NCI-H1694 treated with DMSO at 0.1 percent for 48 hours (cell line): ENCODE measurements around the gene CFLAR.
A peak's percentile ranks its signal among the peaks of the same experiment; 100 is the strongest.
"Not testable (repeated sequence)": the region's sequence is repeated elsewhere in the genome, so short reads cannot be mapped to it uniquely, and the experiment has no call there.

Experiments
- DNase-seq: peaks from one replicate; lab custom pipeline; 2025; lab: John Stamatoyannopoulos, UW

The CFLAR gene

DNA sequence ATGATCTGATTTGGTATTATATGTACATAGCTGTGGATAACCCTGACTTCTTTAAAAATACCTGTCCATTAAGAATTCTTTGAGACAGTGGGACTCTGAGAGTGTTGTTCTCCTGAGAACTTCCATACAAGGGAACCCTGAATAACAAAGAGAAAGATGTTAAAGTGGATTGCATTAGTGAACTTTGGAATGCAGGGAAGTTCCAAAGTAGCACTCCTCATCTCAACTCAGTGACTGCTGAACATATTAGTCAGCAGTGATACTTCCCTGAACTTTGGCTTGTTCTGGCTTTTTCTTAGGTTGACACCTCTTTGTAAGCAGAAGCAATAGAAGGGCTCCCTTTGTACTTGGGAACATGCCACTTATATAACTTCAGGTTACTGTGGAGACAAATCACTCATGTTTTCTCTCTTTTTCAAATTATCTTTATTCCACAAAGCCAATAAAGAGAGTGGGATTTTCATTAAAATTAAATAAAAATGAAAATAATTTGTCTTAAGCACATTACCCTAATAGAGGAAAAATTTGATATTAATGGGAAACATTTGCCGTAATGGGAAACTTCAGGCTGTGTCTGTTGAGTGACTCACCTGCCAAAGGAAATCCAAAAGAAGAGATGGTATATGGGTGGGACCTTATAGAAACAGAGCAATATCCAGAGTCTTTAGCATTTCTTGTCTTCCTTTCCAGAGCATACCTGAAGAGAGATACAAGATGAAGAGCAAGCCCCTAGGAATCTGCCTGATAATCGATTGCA is 33.3 kb downstream of the CFLAR start:
- no peak for DNase-seq

DNA sequence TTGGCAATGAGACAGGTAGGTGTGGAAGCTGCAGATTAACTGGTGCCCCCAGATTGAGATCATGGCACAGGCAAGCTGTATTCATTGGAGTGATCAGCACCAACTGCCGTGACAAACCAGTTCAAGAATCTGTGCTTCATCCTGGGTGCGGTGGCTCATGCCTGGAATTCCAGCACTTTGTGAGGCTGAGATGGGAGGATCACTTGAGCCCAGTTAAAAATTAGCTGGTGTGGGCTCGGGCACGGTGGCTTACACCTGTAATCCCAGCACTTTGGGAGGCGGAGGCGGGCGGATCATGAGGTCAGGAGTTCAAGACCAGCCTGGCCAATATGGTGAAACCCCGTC is 33.8 kb downstream of the CFLAR start:
- DNase-seq, result not testable (repeated sequence)

DNA sequence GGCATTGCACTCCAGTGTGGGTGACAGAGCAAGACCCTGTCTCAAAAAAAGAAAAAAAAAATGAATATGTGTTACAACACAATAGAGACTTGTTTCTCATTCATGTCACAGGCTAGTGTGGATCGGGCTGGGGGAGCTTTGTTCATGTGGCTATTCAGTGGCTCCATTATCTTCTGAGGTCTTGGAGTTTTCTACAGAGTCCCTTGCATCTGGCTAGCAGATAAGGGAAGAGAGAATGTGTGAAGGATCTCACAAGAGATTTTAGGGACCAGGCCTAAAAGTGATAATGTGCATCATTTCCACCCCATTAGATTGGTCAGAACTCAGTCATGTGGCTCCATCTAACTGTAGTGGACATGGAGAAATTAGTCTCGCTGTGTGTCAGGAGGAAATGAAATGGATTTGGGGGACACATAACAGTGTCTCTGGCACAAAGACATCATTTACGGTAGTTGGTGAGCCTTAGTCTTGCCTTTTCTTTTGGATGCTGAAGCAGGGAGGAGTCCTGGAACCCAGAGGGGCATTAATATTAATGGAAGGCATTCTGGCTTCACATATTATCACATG is 34.6 kb downstream of the CFLAR start:
- no peak for DNase-seq

DNA sequence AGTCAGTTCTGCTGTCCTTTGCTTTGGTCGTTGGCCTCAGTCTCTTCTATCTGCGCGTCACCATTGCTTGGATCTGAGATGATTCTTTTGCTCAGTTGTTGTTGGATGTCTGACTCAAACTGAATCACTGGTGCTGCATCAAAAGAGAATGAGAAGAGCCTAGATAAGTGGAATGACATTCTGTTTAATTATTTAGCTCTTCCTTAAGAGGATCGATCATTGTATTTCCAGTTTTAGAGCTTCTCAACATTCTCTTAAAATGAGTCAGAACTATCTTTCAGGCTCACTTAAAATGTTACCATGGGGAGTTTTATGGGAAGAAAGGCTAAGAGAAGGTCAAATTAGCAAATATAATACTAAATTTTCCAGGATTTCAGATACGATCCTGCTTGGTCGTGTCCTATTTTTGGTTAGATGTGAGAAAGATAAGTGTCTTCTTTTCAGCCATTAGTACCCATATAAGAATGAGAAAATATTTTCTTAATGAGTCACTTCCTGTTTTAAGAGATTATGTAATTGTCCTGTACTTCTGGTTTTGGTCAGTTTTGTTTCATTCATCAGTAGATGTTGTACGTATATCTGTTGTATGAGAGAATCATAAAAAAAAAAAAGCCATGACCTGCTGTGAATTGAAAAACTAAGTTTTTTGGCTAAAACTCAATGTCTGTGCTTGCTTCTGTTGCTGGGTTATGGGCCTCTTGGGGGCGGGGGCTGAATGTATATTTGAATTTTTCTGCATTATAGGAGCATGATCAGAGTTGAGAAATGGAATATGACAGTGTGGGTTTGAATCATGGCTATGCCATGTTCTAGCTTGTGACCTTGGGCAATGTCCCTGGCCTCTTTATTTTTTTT is 35.4 kb downstream of the CFLAR start:
- no peak for DNase-seq

DNA sequence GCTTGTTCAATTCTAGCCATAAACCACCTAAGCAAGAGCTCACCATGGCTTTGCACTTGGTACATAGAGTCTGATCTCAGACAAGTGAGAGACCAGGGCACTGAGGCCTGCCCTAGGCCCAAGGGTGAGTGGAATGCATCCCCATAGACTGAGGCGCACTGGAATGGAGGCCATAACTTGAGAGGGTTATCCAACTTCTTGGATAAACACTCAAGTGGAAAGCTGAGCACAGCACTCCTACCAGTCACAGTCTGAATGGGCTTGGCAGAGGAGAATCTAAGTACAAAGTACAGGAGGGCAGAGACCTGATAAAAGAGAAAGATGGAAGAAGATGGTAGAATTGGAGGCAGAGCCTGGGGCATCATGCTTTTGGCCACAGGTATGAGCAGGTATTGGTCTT is 36.6 kb downstream of the CFLAR start:
- DNase-seq, result no peak

DNA sequence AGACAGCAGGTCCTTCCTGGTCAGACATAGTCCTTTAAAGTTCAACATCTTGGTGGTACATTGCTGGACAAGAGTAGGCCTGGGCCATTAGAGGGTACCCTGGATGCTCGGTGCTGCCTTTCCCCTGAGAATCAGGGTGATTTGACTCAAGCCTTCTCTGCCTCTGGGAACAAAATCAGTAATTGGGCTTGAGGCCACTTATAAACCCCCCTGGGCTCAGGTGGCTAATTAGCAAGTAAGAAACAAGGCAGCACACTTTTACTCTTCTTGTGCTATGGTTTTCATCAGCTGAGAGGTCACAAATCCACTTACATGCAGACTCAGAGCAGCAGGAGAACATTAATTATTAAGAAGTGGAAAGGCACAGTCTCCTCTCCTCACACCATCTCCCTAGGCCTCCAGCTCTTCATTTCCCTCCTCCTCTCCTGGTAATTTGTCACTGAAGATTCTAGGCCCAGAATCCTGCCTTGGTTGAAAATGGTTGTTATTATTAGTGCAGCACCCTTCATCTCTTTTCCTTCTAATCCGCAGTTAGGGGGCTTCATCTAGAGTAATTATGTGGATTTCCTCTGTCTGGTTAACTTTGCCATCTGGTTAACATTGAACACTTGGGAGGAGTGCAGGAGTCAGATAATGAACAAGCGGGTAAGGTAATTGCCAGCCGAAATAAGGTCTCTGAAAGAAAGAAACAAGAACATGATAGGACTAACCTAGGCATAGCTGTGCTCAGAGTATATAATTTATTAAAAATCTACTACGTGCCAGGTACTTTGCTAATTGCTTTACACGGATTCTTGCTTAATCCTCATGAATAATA is 37.2 kb downstream of the CFLAR start:
- no peak for DNase-seq

DNA sequence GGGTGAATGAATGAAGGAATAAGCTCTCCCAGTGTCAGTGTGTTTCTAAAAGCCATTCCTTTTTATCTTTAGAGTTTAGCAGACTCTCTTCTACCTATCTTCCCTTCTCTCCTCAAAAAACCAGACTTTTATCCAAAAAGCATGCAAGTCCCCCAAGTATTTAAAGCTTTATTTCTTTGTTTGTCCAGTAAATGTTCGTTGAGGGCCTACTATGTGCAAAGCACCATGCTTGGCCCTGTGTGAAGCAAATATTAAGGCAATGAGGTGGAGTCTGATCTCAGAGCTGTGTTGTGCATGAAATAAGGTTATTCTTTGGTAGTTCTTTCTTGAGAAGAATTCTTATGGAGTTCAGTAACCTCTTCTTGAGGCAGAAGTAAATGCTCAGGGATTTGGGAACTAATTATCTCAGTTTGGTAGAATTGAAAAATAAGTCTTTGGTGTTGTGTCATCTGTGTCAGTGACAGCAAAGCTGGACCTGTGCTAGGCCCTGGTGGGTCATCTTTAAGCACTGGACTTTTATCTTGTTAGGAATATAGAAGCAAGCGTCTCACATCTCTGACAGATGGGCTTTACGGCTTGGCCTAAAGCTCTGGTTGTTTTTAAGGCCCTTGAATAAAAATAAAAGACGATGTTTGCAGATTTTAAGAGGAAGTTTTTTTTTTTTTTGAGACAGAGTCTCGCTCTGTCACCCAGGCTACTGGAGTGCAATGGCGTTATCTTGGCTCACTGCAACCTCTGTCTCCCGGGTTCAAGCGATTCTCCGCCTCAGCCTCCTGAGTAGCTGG is 38.8 kb downstream of the CFLAR start:
- no peak for DNase-seq

DNA sequence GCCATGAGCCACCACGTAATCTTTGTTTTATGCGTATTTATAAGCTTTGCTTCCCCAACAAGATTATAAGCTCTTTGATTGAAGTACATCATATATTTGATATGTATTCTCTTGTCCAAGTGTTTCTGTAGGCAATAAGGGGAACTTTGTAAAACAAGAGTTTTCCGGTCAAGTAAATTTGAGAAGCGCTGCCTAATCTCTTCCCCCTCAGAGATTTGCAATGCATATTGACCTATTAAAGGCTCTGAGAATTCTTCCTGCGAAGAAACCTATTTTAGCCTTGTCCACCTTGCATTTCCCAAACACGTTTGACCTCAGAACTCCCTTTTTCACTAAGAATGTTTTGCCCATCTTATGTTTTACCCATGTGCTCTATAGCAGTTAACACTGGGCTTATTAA is 40.1 kb downstream of the CFLAR start:
- no peak for DNase-seq

DNA sequence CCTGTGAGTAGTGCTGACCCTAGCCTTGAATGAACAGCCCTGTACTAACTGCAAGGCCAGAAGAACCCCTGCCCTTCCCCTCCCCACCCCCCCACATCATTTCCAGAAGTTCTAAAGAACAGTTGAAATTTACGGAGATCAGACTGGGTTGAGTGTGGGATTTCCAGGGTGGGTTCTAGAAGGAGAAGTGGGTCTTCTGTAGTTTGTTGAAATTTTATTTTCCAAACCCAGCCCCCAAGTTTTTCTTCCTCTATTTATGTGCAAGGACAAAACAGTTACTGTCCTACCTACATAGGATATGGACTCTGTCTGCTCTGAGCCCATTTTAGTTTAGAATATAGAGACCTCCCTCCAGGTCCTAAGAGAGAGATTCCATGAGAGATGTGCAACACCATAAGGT is 40.7 kb downstream of the CFLAR start:
- DNase-seq, result no peak

DNA sequence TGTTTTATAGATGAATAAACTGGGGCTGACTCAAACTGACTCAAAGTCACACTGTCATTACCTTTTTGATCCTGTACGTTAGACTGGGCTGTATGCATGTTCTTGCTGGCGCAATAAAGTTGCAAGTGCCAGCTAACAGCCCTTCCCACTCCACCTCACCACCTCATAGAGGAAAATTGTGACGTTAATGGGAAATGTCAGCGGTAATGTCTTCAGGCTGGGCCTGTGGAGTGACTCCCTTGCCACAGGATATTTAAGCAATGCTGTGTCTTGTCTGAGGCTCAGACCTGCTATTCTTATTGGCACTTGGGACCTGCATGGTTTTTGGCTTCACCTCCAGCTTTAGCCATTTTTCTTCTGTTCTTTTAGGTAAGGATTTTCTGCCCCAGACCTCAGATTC is 41.7 kb downstream of the CFLAR start:
- no peak for DNase-seq

DNA sequence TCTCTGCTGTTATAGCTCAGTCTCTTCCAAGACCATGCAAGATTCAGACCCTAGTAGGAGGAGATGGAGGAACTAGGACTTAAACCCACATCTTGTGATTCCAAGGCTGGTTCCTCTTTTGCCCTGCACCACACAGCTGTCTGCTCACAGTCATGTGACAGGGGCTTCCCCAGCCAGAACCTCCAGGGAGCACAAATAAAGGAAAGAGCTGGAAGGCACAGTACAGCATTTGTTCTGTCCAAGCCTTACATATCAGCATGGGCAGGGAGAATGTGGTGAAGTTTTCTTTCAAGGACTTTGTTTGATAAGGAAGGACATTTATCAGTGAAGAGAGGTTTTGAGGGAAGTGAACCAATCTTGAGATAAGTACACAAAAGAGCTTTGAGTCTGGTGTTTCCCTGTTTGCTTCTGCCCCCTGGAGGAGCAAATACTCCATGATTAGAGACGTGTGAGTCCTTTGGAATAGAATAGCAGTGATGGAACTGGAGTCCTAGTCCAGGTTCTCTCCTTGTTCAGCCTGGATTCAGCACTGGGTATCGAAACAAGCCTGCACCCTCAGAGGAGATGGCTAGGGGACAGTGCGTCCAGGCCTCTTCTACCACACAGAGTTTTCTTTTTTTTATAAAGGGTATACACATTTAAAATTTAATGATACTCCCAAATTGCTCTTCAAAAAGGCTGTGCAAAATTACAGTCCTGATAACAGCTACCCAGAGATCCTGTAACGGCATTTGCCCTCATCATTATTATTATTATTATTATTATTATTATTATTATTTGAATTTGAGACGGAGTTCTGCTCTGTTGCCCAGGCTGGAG is 42.4 kb downstream of the CFLAR start:
- peak; percentile 93 for DNase-seq

DNA sequence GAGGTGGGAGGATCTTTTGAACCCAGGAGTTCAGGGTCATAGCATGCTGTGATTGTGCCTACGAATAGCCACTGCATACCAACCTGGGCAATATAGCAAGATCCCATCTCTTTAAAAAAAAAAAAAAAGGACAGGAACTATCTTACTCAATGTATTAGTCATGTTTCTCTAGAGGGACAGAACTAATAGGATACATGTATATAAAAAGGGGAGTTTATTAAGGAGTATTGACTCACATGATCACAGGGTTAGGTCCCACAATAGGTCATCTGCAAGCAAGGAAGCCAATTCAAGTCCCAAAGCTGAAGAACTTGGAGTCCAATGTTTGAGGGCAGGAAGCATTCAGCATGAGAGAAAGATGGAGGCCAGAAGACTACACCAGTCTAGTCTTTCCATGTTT is 48.2 kb downstream of the CFLAR start:
- no peak for DNase-seq

DNA sequence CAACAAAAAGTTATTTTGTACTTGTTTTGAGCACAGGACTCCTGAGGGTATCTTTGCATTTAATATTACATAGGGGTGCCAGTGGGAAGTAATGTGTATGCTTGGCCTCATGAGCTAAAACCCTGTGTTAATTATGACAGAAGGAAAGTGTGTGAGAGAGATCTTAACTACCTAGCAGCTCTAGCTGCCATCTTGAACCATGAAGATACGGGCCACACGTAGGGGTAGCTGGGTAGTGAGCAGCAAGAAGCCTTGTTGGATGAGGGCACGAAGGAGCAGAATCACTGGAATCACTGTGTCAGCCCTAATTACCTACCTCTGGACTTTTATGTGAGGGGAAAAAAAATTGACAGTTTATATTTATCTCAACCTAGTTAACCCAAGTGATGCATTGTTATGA is 51.6 kb downstream of the CFLAR start:
- DNase-seq, result no peak

DNA sequence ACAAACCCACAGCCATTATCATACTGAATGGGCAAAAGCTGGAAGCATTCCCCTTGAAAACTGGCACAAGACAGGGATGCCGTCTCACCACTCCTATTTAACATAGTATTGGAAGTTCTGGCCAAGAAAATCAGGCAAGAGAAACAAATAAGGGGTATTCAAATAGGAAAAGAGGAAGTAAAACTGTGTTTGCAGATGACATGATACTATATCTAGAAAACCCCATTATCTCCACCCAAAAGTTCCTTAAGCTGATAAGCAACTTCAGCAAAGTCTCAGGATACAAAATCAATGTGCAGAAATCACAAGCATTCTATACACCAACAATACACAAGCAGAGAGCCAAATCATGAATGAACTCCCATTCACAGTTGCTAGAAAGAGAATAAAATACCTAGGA is 52.5 kb downstream of the CFLAR start:
- DNase-seq, result not testable (repeated sequence)

DNA sequence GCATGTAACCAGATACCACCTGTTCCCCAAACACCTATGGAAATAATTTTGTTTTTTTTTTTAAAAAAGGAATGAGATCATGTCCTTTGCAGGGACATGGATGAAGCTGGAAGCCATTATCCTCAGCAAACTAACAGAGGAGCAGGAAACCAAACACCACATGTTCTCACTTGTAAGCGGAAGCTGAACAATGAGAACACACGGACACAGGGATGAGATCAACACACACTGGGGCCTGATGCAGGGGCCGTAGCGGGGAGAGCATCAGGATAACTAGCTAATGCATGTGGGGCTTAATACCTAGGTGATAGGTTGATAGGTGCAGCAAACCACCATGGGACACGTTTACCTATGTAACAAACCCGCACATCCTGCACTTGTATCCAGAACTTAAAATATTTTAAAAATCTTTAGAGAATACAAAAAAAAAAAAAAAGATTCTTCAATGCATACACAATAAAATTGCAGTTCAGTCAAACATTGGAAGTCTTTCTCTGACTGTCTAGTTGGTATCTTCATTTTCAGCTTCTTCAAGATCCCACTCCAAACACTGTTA is 55.4 kb downstream of the CFLAR start:
- no peak for DNase-seq

DNA sequence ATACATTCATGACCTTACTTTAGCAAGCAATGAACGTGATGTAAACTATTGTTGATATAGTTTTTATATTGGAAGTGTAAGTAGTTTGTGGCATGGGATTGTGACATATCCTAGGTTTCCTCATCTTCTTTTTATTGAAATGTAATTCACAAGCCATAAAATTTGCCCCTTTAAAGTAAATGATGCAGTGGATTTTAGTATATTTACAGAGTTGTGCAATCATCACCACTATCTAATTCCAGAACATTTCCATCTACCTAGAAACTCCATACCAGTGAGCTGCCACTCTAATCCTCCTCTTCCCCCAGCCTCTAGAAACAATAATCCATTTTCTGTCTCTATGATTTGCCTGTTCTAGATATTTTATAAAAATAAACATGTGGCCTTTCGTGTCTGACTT is 56.3 kb downstream of the CFLAR start:
- DNase-seq, result no peak

DNA sequence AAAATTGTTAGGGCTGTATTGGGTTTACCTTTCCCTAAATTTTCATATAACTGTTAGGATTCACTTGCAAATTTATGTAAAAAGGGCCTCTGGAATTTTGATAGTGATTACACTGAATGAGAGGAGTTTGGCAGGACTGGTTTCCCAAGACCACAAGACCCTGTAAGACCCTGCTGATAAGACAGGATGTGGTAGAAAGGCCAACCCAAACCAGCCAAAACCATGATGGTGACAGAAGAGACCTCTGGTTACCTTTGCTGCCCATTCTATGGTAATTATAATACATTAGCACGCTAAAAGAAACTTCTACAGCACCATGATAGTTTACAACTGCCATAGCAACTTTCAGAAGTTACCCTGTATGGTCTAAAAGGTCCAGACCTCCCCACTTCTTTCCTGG is 58.7 kb downstream of the CFLAR start:
- no peak for DNase-seq

DNA sequence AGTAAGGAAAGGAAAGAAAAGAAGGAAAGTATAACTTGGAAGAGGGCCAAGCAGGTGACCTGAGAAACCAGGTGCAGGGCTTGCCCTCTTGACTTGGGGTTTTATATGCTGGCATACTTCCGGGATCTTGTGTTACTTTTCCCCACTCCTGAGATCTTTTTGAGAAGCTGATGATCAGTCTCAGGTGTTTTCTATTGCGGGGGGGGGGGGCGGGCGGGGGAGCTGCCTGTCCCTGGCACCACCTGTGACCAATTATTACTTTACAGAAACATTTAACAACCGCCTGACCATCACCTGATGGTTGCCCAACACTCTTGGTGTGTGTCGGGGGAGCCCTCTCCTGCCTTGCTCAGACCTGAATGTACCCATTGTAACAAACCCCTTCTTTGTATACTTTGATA is 60.1 kb downstream of the CFLAR start:
- DNase-seq, result no peak

DNA sequence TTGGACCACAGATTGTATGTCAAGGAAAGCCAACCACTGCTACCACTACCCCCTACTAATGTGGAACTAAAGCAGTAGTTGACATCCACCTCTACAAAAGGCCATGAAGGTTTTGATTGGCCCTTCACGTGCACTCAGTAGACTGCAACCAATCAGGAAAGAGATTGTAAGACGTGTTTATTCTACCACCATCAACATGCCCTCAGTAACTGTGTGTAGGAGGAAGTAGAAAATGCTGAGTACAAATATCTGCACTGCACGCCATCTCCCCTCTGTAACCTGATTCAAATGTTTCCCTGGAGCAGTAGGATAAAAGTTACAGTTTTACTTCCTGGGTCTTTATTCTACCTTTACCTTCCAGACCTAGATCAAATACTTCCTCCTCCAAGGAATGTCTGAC is 64.0 kb downstream of the CFLAR start:
- no peak for DNase-seq

DNA sequence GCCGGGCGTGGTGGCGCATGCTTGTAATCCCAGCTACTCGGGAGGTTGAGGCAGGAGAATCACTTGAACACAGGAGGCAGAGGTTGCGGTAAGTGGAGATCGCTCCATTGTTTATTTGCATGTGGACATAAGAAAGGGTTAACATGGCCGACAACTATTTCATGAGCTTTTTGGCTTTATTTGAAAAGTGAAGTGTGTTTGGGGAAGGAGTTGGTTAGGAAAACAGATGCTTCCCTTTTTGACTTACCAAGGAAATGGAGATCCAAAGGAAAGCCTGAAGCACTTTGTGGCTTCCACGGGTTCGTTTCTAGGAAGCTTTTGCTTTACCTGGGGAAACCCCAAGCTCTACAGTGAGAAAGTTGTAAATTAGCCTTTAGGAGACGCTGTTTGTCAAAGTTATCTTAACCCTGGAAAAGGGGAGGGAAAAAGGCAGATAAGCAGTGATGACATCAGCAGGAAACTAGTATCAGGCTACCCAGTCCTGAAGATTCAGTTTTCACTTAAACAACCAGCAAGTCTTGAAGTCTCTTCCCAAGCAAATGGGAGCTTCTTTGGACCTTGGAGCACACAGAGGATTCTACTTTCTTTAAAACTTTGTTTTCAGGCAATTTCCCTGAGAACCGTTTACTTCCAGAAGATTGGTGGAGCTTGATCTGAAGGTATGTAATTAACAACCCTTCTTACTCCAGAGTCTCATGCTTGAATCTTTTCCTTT is 66.8 kb downstream of the CFLAR start, which contains the start of gene CASP10:
Gene CASP10, plus strand, starts transcription at position 492 of the 715 bp plus-strand sequence. CDS start 2,637 bp downstream, outside the sequence.
- no peak for DNase-seq
